GM12891 (cell line): Measurements from ENCODE around the gene TRAF3.

ENCODE experiments used
- POLR2A ChIP-seq: IDR thresholded peaks from 2 replicates; pipeline ENCODE4 v1.6.1; 2011; ENCODE audit warnings: low read depth, low read length, control low read depth
- SPI1 ChIP-seq: IDR thresholded peaks from 2 replicates; pipeline ENCODE4 v1.6.1; 2011; ENCODE audit warnings: low read depth, low read length, control low read depth
- TAF1 ChIP-seq: IDR thresholded peaks from 2 replicates; pipeline ENCODE4 v1.6.1; 2011; ENCODE audit warnings: low read depth, low read length, control low read depth

- no peak for TF ChIP-seq POLR2A
- no peak for TF ChIP-seq SPI1
- TF ChIP-seq TAF1 = no peak
These were observed 141.2 kb downstream of the TRAF3 start for GRCh38 chr14:102918438-102918837.
